Esophagus squamous epithelium (tissue), 4 donors: ENCODE results near the gene BHLHE23.

Experiments used
- POLR2A ChIP-seq, 4 donors: fragments of 450-650 bp; IDR thresholded peaks; one replicate each; pipeline ENCODE4 v1.6.1; 2017; ENCODE audit warnings: antibody characterized with exemption in 4 of 4, mild to moderate bottlenecking in 4 of 4, moderate library complexity in 3 of 4
- TF ChIP-seq, protein P1 (sequence below), 6 experiments: fragments of 450-650 bp in 4 of 6; fragments of 200-600 bp in 2 of 6; sonication (generic) in 2 of 6; IDR thresholded peaks; one replicate each; pipeline ENCODE4 v1.5.1; 2016 to 2019; ENCODE audit warnings: antibody characterized with exemption in 6 of 6, mild to moderate bottlenecking in 4 of 6, moderate library complexity in 4 of 6

- TF ChIP-seq, protein P1, sequence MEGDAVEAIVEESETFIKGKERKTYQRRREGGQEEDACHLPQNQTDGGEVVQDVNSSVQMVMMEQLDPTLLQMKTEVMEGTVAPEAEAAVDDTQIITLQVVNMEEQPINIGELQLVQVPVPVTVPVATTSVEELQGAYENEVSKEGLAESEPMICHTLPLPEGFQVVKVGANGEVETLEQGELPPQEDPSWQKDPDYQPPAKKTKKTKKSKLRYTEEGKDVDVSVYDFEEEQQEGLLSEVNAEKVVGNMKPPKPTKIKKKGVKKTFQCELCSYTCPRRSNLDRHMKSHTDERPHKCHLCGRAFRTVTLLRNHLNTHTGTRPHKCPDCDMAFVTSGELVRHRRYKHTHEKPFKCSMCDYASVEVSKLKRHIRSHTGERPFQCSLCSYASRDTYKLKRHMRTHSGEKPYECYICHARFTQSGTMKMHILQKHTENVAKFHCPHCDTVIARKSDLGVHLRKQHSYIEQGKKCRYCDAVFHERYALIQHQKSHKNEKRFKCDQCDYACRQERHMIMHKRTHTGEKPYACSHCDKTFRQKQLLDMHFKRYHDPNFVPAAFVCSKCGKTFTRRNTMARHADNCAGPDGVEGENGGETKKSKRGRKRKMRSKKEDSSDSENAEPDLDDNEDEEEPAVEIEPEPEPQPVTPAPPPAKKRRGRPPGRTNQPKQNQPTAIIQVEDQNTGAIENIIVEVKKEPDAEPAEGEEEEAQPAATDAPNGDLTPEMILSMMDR (IDR thresholded peaks at IDR 0.05): no peak
- no peak for TF ChIP-seq POLR2A (IDR thresholded peaks at IDR 0.05)
These were observed 39.6 kb downstream of the BHLHE23 start for GRCh38 chr20:62967149-62967501.
